ENCODE results near the gene RFX1. TPM values are rescaled to one million over a fixed set of nuclear protein-coding genes. Genes with fewer than 3 reads are reported as not detected.

RFX1 gene
- total and polyA plus RNA-seq, 8 donors, result 0.58 to 27.2 (median 3.3) TPM

DNA sequence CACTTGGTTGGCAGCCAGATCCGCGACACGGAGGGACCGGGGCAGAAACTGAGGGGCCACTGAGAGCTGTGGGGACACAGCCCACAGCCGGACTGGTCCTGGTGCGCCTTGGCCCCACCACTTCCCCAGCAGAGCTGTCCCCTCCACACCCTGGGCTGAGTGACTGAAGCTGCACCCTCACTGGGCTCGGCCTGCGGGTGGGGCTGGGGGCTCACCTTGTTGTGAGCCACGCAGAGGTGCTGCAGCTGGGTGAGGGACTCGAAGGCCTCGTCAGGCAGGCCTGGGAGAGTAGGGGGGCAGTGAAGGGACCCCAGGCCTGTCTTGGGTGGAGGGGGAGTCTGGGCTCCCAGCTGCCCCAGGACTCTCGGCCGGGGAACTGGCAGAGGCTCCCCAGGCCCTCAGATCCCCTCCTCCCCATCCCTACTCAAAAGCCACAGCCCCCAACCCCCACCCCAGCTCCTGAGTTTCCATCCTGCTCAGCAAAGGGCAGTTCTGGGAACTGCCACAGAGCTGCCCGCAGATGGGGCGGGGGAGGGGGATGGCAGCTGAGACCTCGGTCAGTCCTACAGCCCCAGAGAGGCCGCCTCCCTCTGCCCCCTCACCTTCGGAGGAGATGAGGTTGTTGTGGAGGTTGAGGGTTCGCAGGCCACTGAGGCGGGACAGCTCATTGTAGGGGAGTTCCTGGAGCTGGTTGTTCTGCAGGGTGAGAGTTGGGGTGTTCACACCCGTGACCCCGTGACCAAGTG lies 70.2 kb downstream of the RFX1 start:
- 65 to 79% (median 70%) methylated on average over 11 to 22 of the region's 22 CpGs for WGBS, 5 donors
- peaks cover 0 to 12% (median 6%) of the 10 kb centered on the region in 4 donors for H3K4me1 ChIP-seq
- no peak overlapping the region for H3K4me3 ChIP-seq
- no peak for DNase-seq
- intact Hi-C loops (cut with DNase I; ENCODE audit: low total_unique reads), result no loop called here
- H3K27me3 ChIP-seq, result peaks cover 0 to 62% (median 14%) of the 10 kb centered on the region in 3 donors
- H3K9me3 ChIP-seq, result no peaks in the 10 kb centered on the region
- no peak overlapping the region for H3K27ac ChIP-seq
- TF ChIP-seq POLR2AphosphoS5 (IDR thresholded peaks at IDR 0.05) (no peak), EP300 (IDR thresholded peaks at IDR 0.05) (no peak), POLR2A (IDR thresholded peaks at IDR 0.05) (no peak)
- TF ChIP-seq, protein P1, sequence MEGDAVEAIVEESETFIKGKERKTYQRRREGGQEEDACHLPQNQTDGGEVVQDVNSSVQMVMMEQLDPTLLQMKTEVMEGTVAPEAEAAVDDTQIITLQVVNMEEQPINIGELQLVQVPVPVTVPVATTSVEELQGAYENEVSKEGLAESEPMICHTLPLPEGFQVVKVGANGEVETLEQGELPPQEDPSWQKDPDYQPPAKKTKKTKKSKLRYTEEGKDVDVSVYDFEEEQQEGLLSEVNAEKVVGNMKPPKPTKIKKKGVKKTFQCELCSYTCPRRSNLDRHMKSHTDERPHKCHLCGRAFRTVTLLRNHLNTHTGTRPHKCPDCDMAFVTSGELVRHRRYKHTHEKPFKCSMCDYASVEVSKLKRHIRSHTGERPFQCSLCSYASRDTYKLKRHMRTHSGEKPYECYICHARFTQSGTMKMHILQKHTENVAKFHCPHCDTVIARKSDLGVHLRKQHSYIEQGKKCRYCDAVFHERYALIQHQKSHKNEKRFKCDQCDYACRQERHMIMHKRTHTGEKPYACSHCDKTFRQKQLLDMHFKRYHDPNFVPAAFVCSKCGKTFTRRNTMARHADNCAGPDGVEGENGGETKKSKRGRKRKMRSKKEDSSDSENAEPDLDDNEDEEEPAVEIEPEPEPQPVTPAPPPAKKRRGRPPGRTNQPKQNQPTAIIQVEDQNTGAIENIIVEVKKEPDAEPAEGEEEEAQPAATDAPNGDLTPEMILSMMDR (IDR thresholded peaks at IDR 0.05), result no peak
- peaks cover 2 to 8% (median 6%) of the 10 kb centered on the region in 4 donors for H3K36me3 ChIP-seq

DNA sequence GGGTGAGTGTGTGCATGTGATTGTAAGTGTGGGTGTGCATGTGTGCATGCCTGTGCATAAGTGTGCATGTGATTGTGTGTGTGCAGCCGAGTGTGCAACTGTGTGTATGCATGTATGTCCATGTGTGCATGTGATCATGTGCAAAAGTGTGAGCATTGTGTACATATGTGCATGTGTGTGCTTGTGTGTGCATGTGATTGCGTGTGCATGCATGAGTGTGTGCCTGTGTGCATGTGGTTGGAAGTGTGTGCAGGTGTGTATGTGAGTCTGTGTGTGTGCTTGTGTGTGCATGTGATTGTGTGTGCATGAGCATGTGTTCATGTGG lies 71.4 kb downstream of the RFX1 start:
- Histone ChIP-seq H3K27me3 (peaks cover 0 to 62% (median 14%) of the 10 kb centered on the region in 3 donors), H3K4me3 (no peak overlapping the region), H3K9me3 (no peaks in the 10 kb centered on the region), H3K36me3 (peaks cover 5 to 20% (median 17%) of the 10 kb centered on the region in 4 donors), H3K27ac (no peak overlapping the region), H3K4me1 (peaks cover 0 to 12% (median 6%) of the 10 kb centered on the region in 4 donors)
- intact Hi-C loops (cut with DNase I; ENCODE audit: low total_unique reads), result no loop called here
- 90 to 94% (median 90%) methylated on average over 2 of the region's 2 CpGs for WGBS, 5 donors
- no peak for DNase-seq
- TF ChIP-seq POLR2A (IDR thresholded peaks at IDR 0.05), result no peak
- TF ChIP-seq POLR2AphosphoS5 (IDR thresholded peaks at IDR 0.05), result no peak
- TF ChIP-seq, protein P1 (IDR thresholded peaks at IDR 0.05), result no peak
- no peak for TF ChIP-seq EP300 (IDR thresholded peaks at IDR 0.05)

DNA sequence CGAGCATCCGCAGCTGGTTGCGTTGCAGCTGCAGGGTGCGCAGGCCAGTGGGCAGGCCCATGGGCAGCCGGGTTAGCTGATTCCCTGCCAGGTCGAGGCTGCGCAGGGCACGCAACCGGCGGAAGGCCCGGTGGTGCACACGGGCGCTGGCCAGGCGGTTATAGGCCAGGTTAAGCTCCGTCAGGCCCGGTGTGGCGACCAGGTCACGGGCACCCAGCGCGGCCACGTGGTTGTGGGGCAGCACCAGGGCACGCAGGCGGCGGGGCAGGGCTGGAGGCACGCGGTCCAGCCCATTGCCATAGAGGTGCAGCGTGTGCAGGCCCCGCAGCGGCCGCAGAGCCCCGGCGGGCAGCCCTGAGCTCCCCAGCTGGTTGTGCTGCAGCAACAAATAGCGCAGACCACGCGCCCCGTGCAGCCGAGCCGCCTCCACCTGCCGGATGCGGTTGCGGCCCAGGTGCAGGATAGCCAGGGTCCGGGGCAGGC lies 73.2 kb downstream of the RFX1 start:
- H3K36me3 ChIP-seq, result peaks cover 7 to 32% (median 29%) of the 10 kb centered on the region in 4 donors
- TF ChIP-seq POLR2AphosphoS5 (IDR thresholded peaks at IDR 0.05) (no peak), POLR2A (IDR thresholded peaks at IDR 0.05) (no peak), EP300 (IDR thresholded peaks at IDR 0.05) (no peak)
- TF ChIP-seq, protein P1 (IDR thresholded peaks at IDR 0.05), result no peak
- no peaks in the 10 kb centered on the region for H3K9me3 ChIP-seq
- no peak for DNase-seq
- peaks cover 0 to 6% (median 2%) of the 10 kb centered on the region in 4 donors for H3K4me1 ChIP-seq
- H3K27me3 ChIP-seq, result peaks cover 0 to 47% (median 11%) of the 10 kb centered on the region in 3 donors
- no peak overlapping the region for H3K27ac ChIP-seq
- intact Hi-C loops (cut with DNase I; ENCODE audit: low total_unique reads), result no loop called here
- 78 to 84% (median 81%) methylated on average over 32 to 42 of the region's 42 CpGs; no CpG with 5 or more reads in 1 of the 5 donors for WGBS, 5 donors
- H3K4me3 ChIP-seq, result no peak overlapping the region

DNA sequence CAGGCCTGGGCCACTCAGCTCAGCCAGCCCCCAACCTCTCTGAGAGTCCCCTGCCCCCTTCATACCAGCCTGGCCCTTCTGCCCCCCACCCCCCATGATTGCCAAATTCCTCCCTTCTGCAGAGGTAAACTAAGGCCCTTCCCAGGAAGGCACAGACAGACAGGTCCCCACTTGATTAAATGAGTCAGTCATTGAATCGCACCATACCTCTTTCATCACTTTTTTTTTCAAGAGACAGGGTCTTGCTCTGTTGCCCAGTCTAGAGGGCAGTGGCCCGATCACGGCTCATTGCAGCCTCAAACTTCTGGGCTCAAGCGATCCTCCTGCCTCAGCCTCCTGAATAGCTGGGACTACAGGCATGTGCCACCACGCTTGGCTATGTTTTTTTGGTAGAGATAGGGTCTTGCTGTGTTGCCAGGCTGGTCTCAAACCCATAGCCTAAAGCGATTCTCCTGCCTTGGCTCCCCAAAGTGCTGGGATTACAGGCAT lies 73.9 kb downstream of the RFX1 start:
- 83 to 97% (median 90%) methylated on average over 6 of the region's 6 CpGs for WGBS, 5 donors
- H3K4me3 ChIP-seq, result no peak overlapping the region
- H3K4me1 ChIP-seq, result no peaks in the 10 kb centered on the region
- no peaks in the 10 kb centered on the region for H3K9me3 ChIP-seq
- H3K36me3 ChIP-seq, result peaks cover 15 to 40% (median 37%) of the 10 kb centered on the region in 4 donors
- intact Hi-C loops (cut with DNase I; ENCODE audit: low total_unique reads), result no loop called here
- TF ChIP-seq POLR2AphosphoS5 (IDR thresholded peaks at IDR 0.05), result no peak
- no peak for TF ChIP-seq EP300 (IDR thresholded peaks at IDR 0.05)
- TF ChIP-seq, protein P1 (IDR thresholded peaks at IDR 0.05), result no peak
- TF ChIP-seq POLR2A (IDR thresholded peaks at IDR 0.05), result no peak
- no peak for DNase-seq
- H3K27me3 ChIP-seq, result peaks cover 0 to 39% (median 4%) of the 10 kb centered on the region in 3 donors
- no peak overlapping the region for H3K27ac ChIP-seq
